HepG2 (cell line): ENCODE measurements around the gene NAGA. TPM values are rescaled to one million over a fixed set of nuclear protein-coding genes. Genes with fewer than 3 reads are reported as not detected.

Experiments used
- ATAC-seq: fragments of 200-7000 bp; cut with Tn5 transposase; 3 replicates; pipeline ENCODE4 v1.9.1; 2020; ENCODE audit warnings: mild to moderate bottlenecking, moderate library complexity
- BruUV-seq: library from RNA; stranded (reverse); fragments of 400-500 nt; replicated peaks from 2 replicates; lab custom pipeline; 2021; lab: Mats Ljungman, UMichigan
- CTCF ChIA-PET: fragments of 300-600 bp; formaldehyde crosslinking; extraction: SDS; loops from one replicate; lab custom pipeline; 2021; ENCODE audit warnings: low total read pairs, inconsistent platforms, low intra/inter-chr PET ratio; lab: Yijun Ruan, JAX
- POLR2A ChIA-PET: fragments of 350-600 bp; sonication (Branson Sonifier 250); formaldehyde crosslinking; loops from one replicate; lab custom pipeline; 2020; ENCODE audit warnings: antibody characterized with exemption, inconsistent platforms; lab: Yijun Ruan, JAX
- DNase-seq: peaks from one replicate; pipeline ENCODE4 v3.0.0-alpha.2; 2015; ENCODE audit warnings: low spot score
- FAIRE-seq: peaks from 3 replicates; lab custom pipeline; 2011; peaks lifted over from hg19 to GRCh38; lab: Jason Lieb, UNC
- H2AFZ ChIP-seq: one replicate; pipeline ENCODE4 v1.6.1; 2011; ENCODE audit warnings: low read length, inconsistent platforms
- H3K27ac ChIP-seq: fragments of 300-600 bp; 3 replicates; pipeline ENCODE4 v1.8.0; 2011; ENCODE audit warnings: mixed run types, mild to moderate bottlenecking, mixed read lengths, low read length, inconsistent platforms; ENCODE audit not compliant: insufficient read depth; ENCODE audit errors: extremely low read length
- H3K27me3 ChIP-seq, 2 experiments: fragments of 200-600 bp in 1 of 2; 2 replicates in 1 of 2; 3 replicates in 1 of 2; pipeline versions ENCODE4 v1.6.0 to v1.8.0; 2011; ENCODE audit warnings: low read length in 2 of 2, mild to moderate bottlenecking in 2 of 2, moderate library complexity in 2 of 2, inconsistent platforms in 1 of 2; ENCODE audit not compliant: insufficient read depth in 2 of 2, control insufficient read depth in 1 of 2
- H3K36me3 ChIP-seq, 2 experiments: fragments of 200-600 bp in 1 of 2; replicated peaks in 1 of 2; 2 replicates in 1 of 2; 3 replicates in 1 of 2; pipeline versions ENCODE4 v1.5.1 to v1.8.0; 2011; ENCODE audit warnings: low read length in 2 of 2, inconsistent platforms in 1 of 2; ENCODE audit not compliant: insufficient read depth in 2 of 2, control insufficient read depth in 1 of 2
- H3K4me1 ChIP-seq: 2 replicates; pipeline ENCODE4 v1.5.1; 2012; ENCODE audit warnings: low read length, inconsistent platforms; ENCODE audit not compliant: insufficient read depth
- H3K4me2 ChIP-seq: 2 replicates; pipeline ENCODE4 v1.6.0; 2011; ENCODE audit warnings: low read depth, low read length, inconsistent platforms
- H3K4me3 ChIP-seq, 3 experiments: fragments of 200-600 bp in 1 of 3; sonication (generic), shearing (Covaris generic) in 1 of 3; replicated peaks in 1 of 3; 2 replicates each; pipeline ENCODE4 v1.5.1; 2011 to 2016; ENCODE audit warnings: low read length in 3 of 3, inconsistent platforms in 2 of 3, low read depth in 2 of 3, mild to moderate bottlenecking in 2 of 3, control low read depth in 1 of 3, mixed read lengths in 1 of 3; ENCODE audit not compliant: insufficient read depth in 1 of 3
- H3K79me2 ChIP-seq: one replicate; pipeline ENCODE4 v1.6.1; 2011; ENCODE audit warnings: low read length, inconsistent platforms; ENCODE audit not compliant: insufficient read depth
- H3K9ac ChIP-seq: 2 replicates; pipeline ENCODE4 v1.6.0; 2011; ENCODE audit warnings: mild to moderate bottlenecking, low read depth, low read length, inconsistent platforms; ENCODE audit not compliant: insufficient read depth
- H3K9me3 ChIP-seq: 2 replicates; pipeline ENCODE4 v1.5.1; 2012; ENCODE audit warnings: mild to moderate bottlenecking, low read length
- H4K20me1 ChIP-seq: 2 replicates; pipeline ENCODE4 v1.6.0; 2011; ENCODE audit warnings: inconsistent platforms, mild to moderate bottlenecking, low read length, moderate library complexity; ENCODE audit not compliant: insufficient read depth
- ATF7 ChIP-seq, 2 experiments: fragments of 450-650 bp in 1 of 2; sonication (generic) in 1 of 2; formaldehyde crosslinking in 1 of 2; IDR thresholded peaks; 2 replicates each; pipeline versions ENCODE4 v1.4.0 to v1.6.1; 2016 to 2020; ENCODE audit warnings: antibody characterized with exemption in 1 of 2, mild to moderate bottlenecking in 1 of 2, missing genetic modification reagents in 1 of 2
- CEBPB ChIP-seq: IDR thresholded peaks from 2 replicates; pipeline ENCODE4 v1.6.1; 2011; ENCODE audit warnings: low read depth, low read length, improper control_type of control experiment, borderline replicate concordance
- CEBPG ChIP-seq: IDR thresholded peaks from 2 replicates; pipeline ENCODE4 v1.6.1; 2016
- CREB1 ChIP-seq, 2 experiments: fragments of 450-650 bp in 1 of 2; IDR thresholded peaks; 2 replicates each; pipeline ENCODE4 v1.6.1; 2016 to 2017; ENCODE audit warnings: control low read depth in 1 of 2, mild to moderate bottlenecking in 1 of 2, missing compliant biosample characterization in 1 of 2, missing genetic modification characterization in 1 of 2
- FOXP1 ChIP-seq, 2 experiments: fragments of 450-650 bp in 1 of 2; IDR thresholded peaks; 2 replicates each; pipeline ENCODE4 v1.6.1; 2017 to 2018; ENCODE audit warnings: antibody characterized with exemption in 1 of 2
- GATAD2A ChIP-seq: IDR thresholded peaks from 2 replicates; pipeline ENCODE4 v1.6.1; 2016
- HNF4A ChIP-seq: sonication (generic); formaldehyde crosslinking; IDR thresholded peaks from 2 replicates; pipeline ENCODE4 v1.4.0; 2020; ENCODE audit warnings: missing genetic modification reagents
- SOX6 ChIP-seq, 2 experiments: fragments of 450-650 bp in 1 of 2; sonication (generic) in 1 of 2; formaldehyde crosslinking in 1 of 2; IDR thresholded peaks; 2 replicates each; pipeline versions ENCODE4 v1.4.0 to v1.6.1; 2017 to 2020; ENCODE audit warnings: antibody characterized with exemption in 1 of 2, mild to moderate bottlenecking in 1 of 2, missing genetic modification reagents in 1 of 2
- ZNF232 ChIP-seq: sonication (generic); formaldehyde crosslinking; IDR thresholded peaks from 2 replicates; pipeline ENCODE4 v1.4.0; 2020; ENCODE audit warnings: missing genetic modification reagents, borderline replicate concordance
- ZNF512B ChIP-seq: sonication (generic); formaldehyde crosslinking; IDR thresholded peaks from 2 replicates; pipeline ENCODE4 v1.5.1; 2020; ENCODE audit warnings: missing genetic modification reagents, mild to moderate bottlenecking, borderline replicate concordance
- ZNF572 ChIP-seq: sonication (generic); formaldehyde crosslinking; IDR thresholded peaks from 2 replicates; pipeline ENCODE4 v1.5.1; 2020; ENCODE audit warnings: mild to moderate bottlenecking, missing genetic modification reagents
- ZNF644 ChIP-seq: IDR thresholded peaks from 2 replicates; pipeline ENCODE4 v1.6.1; 2016; ENCODE audit warnings: low read depth
- WGBS: methylation state at CpG from one replicate; pipeline ENCODE4 v1.1.6; 2017; ENCODE audit warnings: low lambda C conversion rate; 5-methylcytosine and 5-hydroxymethylcytosine counted together
- in situ Hi-C: cut with HindIII; loops from 2 replicates; pipeline ENCODE4 v1.10.0; 2017; ENCODE audit warnings: low pct_unique_long_range_greater_than_20kb; ENCODE audit not compliant: extremely low pct_ligation_motif_present
- intact Hi-C: fragments of 100-400 bp; cut with micrococcal nuclease; formaldehyde crosslinking; loops from one replicate; pipeline ENCODE4 v1.10.0; 2022; ENCODE audit not compliant: unreplicated experiment
- polyA plus RNA-seq, 8 experiments: library from polyadenylated mRNA; depleted of rRNA in 3 of 8; stranded (reverse) in 7 of 8; unstranded in 1 of 8; fragments of >200 nt; fragmentation: Illumina TruSeq in 4 of 8; extraction: Trizol in 4 of 8; gene quantifications; 2 replicates each; pipeline versions ENCODE4 v1.2.1 to v1.2.3, GENCODE V29; 2011 to 2016; ENCODE audit warnings: low read depth in 4 of 8, missing spikeins in 1 of 8, mixed read lengths in 1 of 8; ENCODE audit not compliant: insufficient read depth in 1 of 8
- total RNA-seq, 5 experiments: library from RNA; depleted of rRNA; stranded (reverse); fragments of >200 nt; fragmentation: Illumina TruSeq; extraction: Trizol; gene quantifications; 2 replicates each; pipeline ENCODE4 v1.2.3, GENCODE V29; 2016; ENCODE audit warnings: low read depth in 1 of 5

NAGA gene
- total and polyA plus RNA-seq, 2 of the 13 experiments (the other 11 are each of a cell fraction or from before 2014, with no cell fraction given) = 15.1 to 23.4 TPM

- no peak for TF ChIP-seq ZNF512B
- TF ChIP-seq GATAD2A (CRISPR knock-in tag) = peak; percentile 41; the same call in 1 of the 2 replicates
- TF ChIP-seq ZNF572 (CRISPR knock-in tag) = no peak
- TF ChIP-seq CEBPG (CRISPR knock-in tag) = 0 out of 2 replicates have a peak, but pooled peaks have one; percentile 13
- TF ChIP-seq ZNF232 (CRISPR knock-in tag) = no peak
- TF ChIP-seq ZNF644 (CRISPR knock-in tag) = 0 out of 2 replicates have a peak, but pooled peaks have one; percentile 25
- TF ChIP-seq SOX6 (IDR thresholded peaks at IDR 0.05) = no peak
- peak; percentile 41; the same call in 1 of the 2 replicates for TF ChIP-seq SOX6 (CRISPR knock-in tag; IDR thresholded peaks at IDR 0.05)
- TF ChIP-seq CREB1 (IDR thresholded peaks at IDR 0.05) = peak; percentile 96
- no peak for TF ChIP-seq CREB1 (CRISPR knock-in tag; IDR thresholded peaks at IDR 0.05)
- no peak for TF ChIP-seq FOXP1 (IDR thresholded peaks at IDR 0.05)
- TF ChIP-seq FOXP1 (CRISPR knock-in tag; IDR thresholded peaks at IDR 0.05) = 0 out of 2 replicates have a peak, but pooled peaks have one; percentile 21
- TF ChIP-seq ATF7 (IDR thresholded peaks at IDR 0.05) = peak; percentile 89
- TF ChIP-seq ATF7 (CRISPR knock-in tag; IDR thresholded peaks at IDR 0.05) = no peak
- TF ChIP-seq HNF4A (CRISPR knock-in tag) = peak; percentile 62
- TF ChIP-seq CEBPB = peak; percentile 65; the same call in 1 of the 2 replicates
- FAIRE-seq (no peak), DNase-seq (peak; percentile 47), ATAC-seq (peak; percentile 80)
- no peak overlapping the region for H3K9ac ChIP-seq
- no peak overlapping the region for H3K4me2 ChIP-seq
- intact Hi-C loops (no loop called here), in situ Hi-C loops (no loop called here)
- no peaks in the 10 kb centered on the region for H3K36me3 ChIP-seq
- no peak overlapping the region for H3K4me3 ChIP-seq
- H3K9me3 ChIP-seq = peaks cover 7% of the 10 kb centered on the region; the same call in 1 of the 2 replicates
- peaks cover 10% of the 10 kb centered on the region; the same call in 1 of the 2 replicates for H3K4me1 ChIP-seq
- no peak overlapping the region for H3K27ac ChIP-seq
- BruUV-seq = no TSS peak
- H3K27me3 ChIP-seq = no peaks in the 10 kb centered on the region
- CTCF ChIA-PET = no interaction called here
- WGBS = 6% methylated on average over 3 of the region's 5 CpGs
- H2AFZ ChIP-seq = no peak overlapping the region
- POLR2A ChIA-PET = interaction anchor here (1.0 to 1.2 kb wide), 2 partner anchors 46 to 58 kb away, joined by 3 to 4 read pairs; partner anchors contain the start of genes NDUFA6 and SMDT1
- no peaks in the 10 kb centered on the region for H3K79me2 ChIP-seq
- H4K20me1 ChIP-seq = no peaks in the 10 kb centered on the region
These were observed 37.1 kb downstream of the NAGA start for GRCh38 chr22:42033263-42034181.
